A673 (cell line): ENCODE results near the gene TNFRSF13B. TPM values are rescaled to one million over a fixed set of nuclear protein-coding genes. Genes with fewer than 3 reads are reported as not detected.

Experiments used
- BruUV-seq: library from RNA; stranded (reverse); fragments of 400-500 nt; replicated peaks from 2 replicates; lab custom pipeline; 2021; lab: Mats Ljungman, UMichigan
- CTCF ChIA-PET: fragments of 300-600 bp; sonication (Branson Sonifier 250); formaldehyde crosslinking; loops from one replicate; lab custom pipeline; 2022; ENCODE audit warnings: antibody characterized with exemption; lab: Charles Lee
- POLR2A ChIA-PET: fragments of 300-600 bp; sonication (Branson Sonifier 250); formaldehyde crosslinking; loops from one replicate; lab custom pipeline; 2022; ENCODE audit warnings: antibody characterized with exemption; ENCODE audit not compliant: low non-redundant PET; lab: Charles Lee
- DNase-seq: peaks from one replicate; pipeline ENCODE4 v3.0.0-alpha.2; 2015; ENCODE audit warnings: low spot score
- H3K27ac ChIP-seq: fragments of 200-600 bp; sonication (generic); 2 replicates; pipeline ENCODE4 v1.5.1; 2016; ENCODE audit warnings: mixed run types, low read depth, mild to moderate bottlenecking, mixed read lengths, antibody characterized with exemption, low read length; ENCODE audit not compliant: poor library complexity, severe bottlenecking
- H3K27me3 ChIP-seq: fragments of 200-600 bp; sonication (generic); replicated peaks from 2 replicates; pipeline ENCODE4 v1.6.1; 2017; ENCODE audit warnings: mixed run types, low read depth, mild to moderate bottlenecking, mixed read lengths, antibody characterized with exemption, low read length; ENCODE audit not compliant: insufficient read depth, poor library complexity
- H3K36me3 ChIP-seq: fragments of 200-600 bp; sonication (generic); 2 replicates; pipeline ENCODE4 v1.6.1; 2016; ENCODE audit warnings: mixed run types, mild to moderate bottlenecking, mixed read lengths, antibody characterized with exemption, low read length; ENCODE audit not compliant: insufficient read depth, poor library complexity, severe bottlenecking
- H3K4me1 ChIP-seq: fragments of 200-600 bp; sonication (generic); 2 replicates; pipeline ENCODE4 v1.6.1; 2017; ENCODE audit warnings: mixed run types, mild to moderate bottlenecking, mixed read lengths, antibody characterized with exemption, low read length; ENCODE audit not compliant: insufficient read depth, poor library complexity, severe bottlenecking
- H3K4me3 ChIP-seq: fragments of 200-600 bp; sonication (generic); 2 replicates; pipeline ENCODE4 v1.5.1; 2016; ENCODE audit warnings: low read depth, mixed run types, mild to moderate bottlenecking, mixed read lengths, low read length; ENCODE audit not compliant: poor library complexity, severe bottlenecking
- H3K9me3 ChIP-seq: fragments of 200-600 bp; sonication (generic); 2 replicates; pipeline ENCODE4 v1.6.1; 2016; ENCODE audit warnings: mixed run types, low read depth, mild to moderate bottlenecking, mixed read lengths, antibody characterized with exemption, low read length; ENCODE audit not compliant: poor library complexity, severe bottlenecking
- CTCF ChIP-seq: fragments of 300-800, 200-600 bp; sonication (generic); conservative IDR thresholded peaks from 2 replicates; pipeline ENCODE4 v1.5.1; 2017; ENCODE audit warnings: low read depth, mild to moderate bottlenecking, antibody characterized with exemption, low read length, moderate library complexity, mixed read lengths
- EZH2 ChIP-seq: fragments of 200-600 bp; sonication (generic); IDR thresholded peaks from 2 replicates; pipeline ENCODE4 v1.6.1; 2017; ENCODE audit warnings: borderline replicate concordance, low read depth, mild to moderate bottlenecking, mixed read lengths, antibody characterized with exemption, low read length; ENCODE audit not compliant: poor library complexity, severe bottlenecking
- intact Hi-C: fragments of 100-400 bp; cut with micrococcal nuclease; formaldehyde crosslinking; loops from one replicate; pipeline ENCODE4 v1.10.0; 2022; ENCODE audit not compliant: unreplicated experiment
- total RNA-seq: library from RNA; stranded (reverse); gene quantifications from 2 replicates; pipeline ENCODE4 v1.2.3, GENCODE V29; 2021

TNFRSF13B gene
- total RNA-seq, 1 experiment from 2014 or later, result not detected

- ChIA-PET POLR2A (no interaction called here), CTCF (no interaction called here)
- BruUV-seq, result no TSS peak
- peaks cover 28% of the 10 kb centered on the region for H3K4me1 ChIP-seq
- H3K4me3 ChIP-seq, result no peak overlapping the region
- no peak for TF ChIP-seq CTCF
- TF ChIP-seq EZH2, result no peak
- H3K9me3 ChIP-seq, result no peaks in the 10 kb centered on the region
- intact Hi-C loops, result no loop called here
- H3K36me3 ChIP-seq, result no peaks in the 10 kb centered on the region
- H3K27ac ChIP-seq, result no peak overlapping the region
- no peaks in the 10 kb centered on the region for H3K27me3 ChIP-seq
- no peak for DNase-seq
Measured at GRCh38 chr17:17019891-17020456, 48.1 kb upstream of the TNFRSF13B start.

- Histone ChIP-seq H3K36me3 (no peaks in the 10 kb centered on the region), H3K27ac (no peak overlapping the region)
- POLR2A ChIA-PET, result no interaction called here
Measured at GRCh38 chr17:17019430-17019762, 47.5 kb upstream of the TNFRSF13B start.

GRCh38 chr17:17018612-17019429 is 46.9 kb upstream of the TNFRSF13B start:
- H3K36me3 ChIP-seq, result no peaks in the 10 kb centered on the region
- BruUV-seq, result no TSS peak
- no peak overlapping the region for H3K4me3 ChIP-seq
- ChIA-PET POLR2A (no interaction called here), CTCF (no interaction called here)
- intact Hi-C loops, result no loop called here
- H3K4me1 ChIP-seq, result peaks cover 26% of the 10 kb centered on the region
- no peak overlapping the region for H3K27ac ChIP-seq
- H3K9me3 ChIP-seq, result no peaks in the 10 kb centered on the region
- H3K27me3 ChIP-seq, result no peaks in the 10 kb centered on the region
- no peak for DNase-seq
- TF ChIP-seq CTCF (no peak), EZH2 (no peak)

More at GRCh38 chr17:17019430-17019762, 47.5 kb upstream of the TNFRSF13B start:
- Histone ChIP-seq H3K4me1 (peaks cover 26% of the 10 kb centered on the region), H3K4me3 (no peak overlapping the region), H3K9me3 (no peaks in the 10 kb centered on the region), H3K27me3 (no peaks in the 10 kb centered on the region)
- BruUV-seq, result no TSS peak
- TF ChIP-seq EZH2, result no peak
- TF ChIP-seq CTCF, result no peak
- no peak for DNase-seq
- CTCF ChIA-PET, result no interaction called here
- intact Hi-C loops, result no loop called here
